K562 (cell line): ENCODE data around the gene NKAPL. TPM values are rescaled to one million over a fixed set of nuclear protein-coding genes. Genes with fewer than 3 reads are reported as not detected.

Experiments
- CEBPZ ChIP-seq: fragments of 150-350 bp; IDR thresholded peaks from 2 replicates; pipeline ENCODE4 v1.6.1; 2014; ENCODE audit warnings: low read depth, mild to moderate bottlenecking, low read length, borderline replicate concordance
- CHD1 ChIP-seq: fragments of 200-600 bp; sonication (generic); IDR thresholded peaks from one replicate; pipeline ENCODE4 v1.6.1; 2012; ENCODE audit warnings: mild to moderate bottlenecking, moderate library complexity, low read length, inconsistent platforms
- EGR1 ChIP-seq: fragments of 450-650 bp; conservative IDR thresholded peaks from 2 replicates; pipeline ENCODE4 v1.6.1; 2017; ENCODE audit warnings: mild to moderate bottlenecking
- KAT7 ChIP-seq: sonication (generic); formaldehyde crosslinking; IDR thresholded peaks from 2 replicates; pipeline ENCODE4 v1.8.0; 2022; ENCODE audit warnings: missing genetic modification reagents, mild to moderate bottlenecking, borderline replicate concordance
- LEF1 ChIP-seq: fragments of 450-650 bp; IDR thresholded peaks from 2 replicates; pipeline ENCODE4 v1.6.1; 2016; ENCODE audit warnings: mild to moderate bottlenecking
- MCM3 ChIP-seq: fragments of 450-650 bp; IDR thresholded peaks from 2 replicates; pipeline ENCODE4 v1.6.1; 2016
- MCM7 ChIP-seq, 2 experiments: fragments of 450-650 bp; IDR thresholded peaks; 2 replicates each; pipeline ENCODE4 v1.6.1; 2016 to 2018
- NFXL1 ChIP-seq: fragments of 450-650 bp; formaldehyde crosslinking; IDR thresholded peaks from 2 replicates; pipeline ENCODE4 v1.4.0; 2021; ENCODE audit warnings: mild to moderate bottlenecking
- NR2C1 ChIP-seq, 2 experiments: fragments of 450-650 bp; IDR thresholded peaks; 2 replicates each; pipeline ENCODE4 v1.6.1; 2017; ENCODE audit warnings: mild to moderate bottlenecking in 2 of 2, antibody characterized with exemption in 1 of 2, inconsistent platforms in 1 of 2, missing compliant biosample characterization in 1 of 2, missing genetic modification characterization in 1 of 2
- PHTF2 ChIP-seq: fragments of 250-450 bp; sonication (Bioruptor Pico); IDR thresholded peaks from 2 replicates; pipeline ENCODE4 v1.5.0; 2021; ENCODE audit warnings: mild to moderate bottlenecking
- PRDM10 ChIP-seq: fragments of 450-650 bp; IDR thresholded peaks from 2 replicates; pipeline ENCODE4 v1.6.1; 2018; ENCODE audit not compliant: partially characterized antibody
- PRPF4 ChIP-seq: fragments of 200-400 bp; formaldehyde crosslinking; IDR thresholded peaks from one replicate; pipeline ENCODE4 v1.6.1; 2017; ENCODE audit warnings: low read length, low read depth, mild to moderate bottlenecking; ENCODE audit not compliant: insufficient read depth, poor library complexity, severe bottlenecking
- SNAPC5 ChIP-seq: fragments of 250-450 bp; sonication (Bioruptor Pico); IDR thresholded peaks from 2 replicates; pipeline ENCODE4 v1.8.0; 2021; ENCODE audit warnings: moderate library complexity, mild to moderate bottlenecking, inconsistent platforms
- ZNF133 ChIP-seq: fragments of 250-450 bp; sonication (Bioruptor Pico); IDR thresholded peaks from 2 replicates; pipeline ENCODE4 v1.4.0; 2020; ENCODE audit warnings: mild to moderate bottlenecking
- ZNF197 ChIP-seq: fragments of 200-800 bp; sonication (Bioruptor generic); IDR thresholded peaks from 2 replicates; pipeline ENCODE4 v1.6.1; 2016; ENCODE audit warnings: low read depth, missing genetic modification characterization, missing compliant biosample characterization
- ZNF444 ChIP-seq: fragments of 250-450 bp; sonication (Bioruptor Pico); IDR thresholded peaks from 2 replicates; pipeline ENCODE4 v1.4.0; 2020; ENCODE audit warnings: mild to moderate bottlenecking, moderate library complexity
- polyA plus RNA-seq, 8 experiments: library from polyadenylated mRNA; depleted of rRNA in 4 of 8; stranded (reverse) in 5 of 8; unstranded in 3 of 8; fragments of >200 nt; fragmentation: Nextera tagmentation in 2 of 8; fragmentation: Illumina TruSeq in 1 of 8; extraction: Ambion mirVana in 2 of 8; extraction: Trizol in 1 of 8; gene quantifications; 2 replicates each; pipeline versions ENCODE4 v1.2.1 to v1.2.3, GENCODE V29; 2011 to 2014; ENCODE audit warnings: inconsistent platforms in 1 of 8, missing spikeins in 1 of 8
- total RNA-seq, 7 experiments: library from RNA; depleted of rRNA in 6 of 7; stranded (reverse); fragments of >200 nt in 6 of 7; fragmentation: Illumina TruSeq in 2 of 7; extraction: Trizol in 2 of 7; gene quantifications; 2 replicates each; pipeline versions ENCODE4 v1.2.1 to v1.2.3, GENCODE V29; 2011 to 2021; ENCODE audit warnings: low replicate concordance in 1 of 7
- TF ChIP-seq, protein P1 (sequence below), 2 experiments: IDR thresholded peaks; 2 replicates each; pipeline ENCODE4 v1.6.1; 2011; ENCODE audit warnings: borderline replicate concordance in 1 of 2, control low read depth in 1 of 2, low read depth in 1 of 2, low read length in 1 of 2, mild to moderate bottlenecking in 1 of 2, mixed read lengths in 1 of 2, moderate library complexity in 1 of 2; ENCODE audit not compliant: insufficient read depth in 1 of 2, insufficient read length in 1 of 2, poor library complexity in 1 of 2, severe bottlenecking in 1 of 2; ENCODE audit errors: extremely low read depth in 1 of 2

Gene NKAPL
- total and polyA plus RNA-seq, 9 of the 15 experiments (the other 6 are each of a cell fraction or from before 2014, with no cell fraction given) = not detected

DNA sequence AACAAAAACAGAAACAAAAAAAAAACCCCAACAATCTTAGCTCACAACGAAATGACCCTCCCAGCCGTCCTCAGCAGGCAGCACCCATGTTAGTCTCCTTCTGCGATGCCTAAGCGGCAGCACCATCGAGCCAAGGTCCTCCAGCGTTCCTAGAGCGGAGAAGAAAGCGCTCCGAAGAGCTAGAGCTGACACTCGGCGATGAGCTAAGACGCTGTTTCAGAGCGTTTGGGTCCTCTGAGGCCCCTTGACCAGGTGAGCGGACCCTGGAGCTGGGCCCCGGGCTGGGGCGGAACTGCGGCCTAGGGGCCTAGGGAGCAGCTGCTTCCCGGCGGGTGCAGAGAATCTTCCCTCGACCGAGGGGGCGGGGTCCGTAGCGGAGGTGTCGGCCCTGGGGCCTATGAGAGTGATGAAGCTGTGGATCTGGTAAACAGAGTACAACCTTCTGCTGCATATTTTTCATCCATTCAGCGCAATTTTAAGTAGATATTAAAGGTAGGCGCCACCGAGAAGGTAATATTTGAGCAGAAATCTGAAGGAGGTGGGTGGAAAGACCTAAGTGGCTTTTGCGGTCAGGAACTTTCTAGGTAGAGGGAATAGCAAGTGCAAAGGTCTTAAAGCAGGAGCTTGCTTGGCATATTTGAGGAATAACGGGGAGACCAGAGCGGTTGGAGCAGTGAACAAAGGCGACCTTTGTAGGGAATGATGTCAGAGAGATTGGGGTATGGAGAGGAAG, 8.0 kb downstream of the NKAPL start, which contains the start of gene ZSCAN26 (continued):
- TF ChIP-seq CEBPZ (no peak), LEF1 (0 out of 2 replicates have a peak, but pooled peaks have one; percentile 53), EGR1 (peak; percentile 61), KAT7 (CRISPR knock-in tag) (peak; percentile 93; the same call in 1 of the 2 replicates), PRDM10 (peak; percentile 28), ZNF444 (CRISPR knock-in tag) (no peak), PRPF4 (no peak), CHD1 (no peak), MCM3 (no peak), ZNF133 (peak; percentile 74; the same call in 1 of the 2 replicates), NR2C1 (IDR thresholded peaks at IDR 0.05) (no peak; the same call in 1 of the 2 replicates), NR2C1 (tag; IDR thresholded peaks at IDR 0.05) (no peak), NFXL1 (CRISPR knock-in tag) (no peak), ZNF197 (CRISPR knock-in tag) (peak; percentile 69; the same call in 1 of the 2 replicates), MCM7 (IDR thresholded peaks at IDR 0.05) (no peak), SNAPC5 (no peak), PHTF2 (CRISPR knock-in tag) (no peak)
- TF ChIP-seq, protein P1, sequence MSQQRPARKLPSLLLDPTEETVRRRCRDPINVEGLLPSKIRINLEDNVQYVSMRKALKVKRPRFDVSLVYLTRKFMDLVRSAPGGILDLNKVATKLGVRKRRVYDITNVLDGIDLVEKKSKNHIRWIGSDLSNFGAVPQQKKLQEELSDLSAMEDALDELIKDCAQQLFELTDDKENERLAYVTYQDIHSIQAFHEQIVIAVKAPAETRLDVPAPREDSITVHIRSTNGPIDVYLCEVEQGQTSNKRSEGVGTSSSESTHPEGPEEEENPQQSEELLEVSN (IDR thresholded peaks at IDR 0.05; ENCODE audit: borderline replicate concordance in 1 of 2, extremely low read depth in 1 of 2, insufficient read depth in 1 of 2, insufficient read length in 1 of 2, low read depth in 1 of 2, low read length in 1 of 2, poor library complexity in 1 of 2, severe bottlenecking in 1 of 2) = peak in 1 of 2 experiments; percentile 65
